Measurements from ENCODE around the gene HTR5A.

The HTR5A gene

GRCh38 chr7:155108144-155108901, 38.2 kb downstream of the HTR5A start:
- Mint-ChIP-seq H3K27me3 (peaks cover 13% of the 10 kb centered on the region), H3K9me3 (ENCODE audit: low read depth) (no peaks in the 10 kb centered on the region), H3K4me3 (no peak overlapping the region), H3K27ac (no peak overlapping the region), H3K36me3 (no peaks in the 10 kb centered on the region), H3K4me1 (ENCODE audit: low read depth) (no peaks in the 10 kb centered on the region)

- no peak overlapping the region for H3K27ac Mint-ChIP-seq
- no peak overlapping the region for H3K4me3 Mint-ChIP-seq
- H3K36me3 Mint-ChIP-seq: no peaks in the 10 kb centered on the region
- H3K9me3 Mint-ChIP-seq (ENCODE audit: low read depth): no peaks in the 10 kb centered on the region
- peaks cover 13% of the 10 kb centered on the region for H3K27me3 Mint-ChIP-seq
- H3K4me1 Mint-ChIP-seq (ENCODE audit: low read depth): no peaks in the 10 kb centered on the region
Measured at GRCh38 chr7:155109121-155109520, 39.0 kb downstream of the HTR5A start.

- Mint-ChIP-seq H3K4me1 (ENCODE audit: low read depth) (no peaks in the 10 kb centered on the region), H3K9me3 (ENCODE audit: low read depth) (peaks cover 6% of the 10 kb centered on the region)
Measured at GRCh38 chr7:155115288-155115687, 45.2 kb downstream of the HTR5A start.

GRCh38 chr7:155119801-155120382, 49.8 kb downstream of the HTR5A start:
- H3K27ac Mint-ChIP-seq: no peak overlapping the region
- H3K36me3 Mint-ChIP-seq: no peaks in the 10 kb centered on the region
- peaks cover 10% of the 10 kb centered on the region for H3K27me3 Mint-ChIP-seq
- H3K4me1 Mint-ChIP-seq (ENCODE audit: low read depth): no peaks in the 10 kb centered on the region
- peaks cover 6% of the 10 kb centered on the region for H3K9me3 Mint-ChIP-seq (ENCODE audit: low read depth)
- no peak overlapping the region for H3K4me3 Mint-ChIP-seq

More at GRCh38 chr7:155115288-155115687, 45.2 kb downstream of the HTR5A start:
- no peak overlapping the region for H3K4me3 Mint-ChIP-seq
- H3K27ac Mint-ChIP-seq: no peak overlapping the region
- H3K36me3 Mint-ChIP-seq: no peaks in the 10 kb centered on the region
- peaks cover 16% of the 10 kb centered on the region for H3K27me3 Mint-ChIP-seq

GRCh38 chr7:155120460-155120859, 50.3 kb downstream of the HTR5A start:
- Mint-ChIP-seq H3K9me3 (ENCODE audit: low read depth) (peaks cover 6% of the 10 kb centered on the region), H3K4me3 (no peak overlapping the region), H3K4me1 (ENCODE audit: low read depth) (no peaks in the 10 kb centered on the region), H3K27me3 (peaks cover 9% of the 10 kb centered on the region), H3K36me3 (no peaks in the 10 kb centered on the region), H3K27ac (no peak overlapping the region)

- H3K27me3 Mint-ChIP-seq: peaks cover 2% of the 10 kb centered on the region
- H3K4me1 Mint-ChIP-seq (ENCODE audit: low read depth): no peaks in the 10 kb centered on the region
- H3K27ac Mint-ChIP-seq: no peak overlapping the region
Measured at GRCh38 chr7:155122831-155123230, 52.7 kb downstream of the HTR5A start.

GRCh38 chr7:155123413-155123812, 53.3 kb downstream of the HTR5A start:
- Mint-ChIP-seq H3K9me3 (ENCODE audit: low read depth) (peaks cover 6% of the 10 kb centered on the region), H3K4me3 (no peak overlapping the region), H3K27ac (no peak overlapping the region), H3K27me3 (peaks cover 2% of the 10 kb centered on the region), H3K36me3 (no peaks in the 10 kb centered on the region), H3K4me1 (ENCODE audit: low read depth) (no peaks in the 10 kb centered on the region)

More at GRCh38 chr7:155122831-155123230, 52.7 kb downstream of the HTR5A start:
- Mint-ChIP-seq H3K4me3 (no peak overlapping the region), H3K9me3 (ENCODE audit: low read depth) (peaks cover 6% of the 10 kb centered on the region), H3K36me3 (no peaks in the 10 kb centered on the region)

GRCh38 chr7:155124706-155125105, 54.6 kb downstream of the HTR5A start:
- Mint-ChIP-seq H3K27me3 (peaks cover 4% of the 10 kb centered on the region), H3K9me3 (ENCODE audit: low read depth) (peaks cover 5% of the 10 kb centered on the region), H3K36me3 (no peaks in the 10 kb centered on the region), H3K4me3 (no peak overlapping the region), H3K27ac (no peak overlapping the region), H3K4me1 (ENCODE audit: low read depth) (no peaks in the 10 kb centered on the region)

GRCh38 chr7:155129186-155129585, 59.1 kb downstream of the HTR5A start:
- Mint-ChIP-seq H3K27me3 (peaks cover 8% of the 10 kb centered on the region), H3K4me3 (no peak overlapping the region), H3K9me3 (ENCODE audit: low read depth) (no peaks in the 10 kb centered on the region), H3K4me1 (ENCODE audit: low read depth) (no peaks in the 10 kb centered on the region), H3K27ac (no peak overlapping the region), H3K36me3 (no peaks in the 10 kb centered on the region)

- Mint-ChIP-seq H3K27me3 (peaks cover 8% of the 10 kb centered on the region), H3K4me3 (no peak overlapping the region), H3K4me1 (ENCODE audit: low read depth) (no peaks in the 10 kb centered on the region), H3K27ac (no peak overlapping the region), H3K36me3 (no peaks in the 10 kb centered on the region), H3K9me3 (ENCODE audit: low read depth) (no peaks in the 10 kb centered on the region)
Measured at GRCh38 chr7:155129789-155130188, 59.7 kb downstream of the HTR5A start.

- Mint-ChIP-seq H3K9me3 (ENCODE audit: low read depth) (no peaks in the 10 kb centered on the region), H3K27ac (no peak overlapping the region), H3K36me3 (no peaks in the 10 kb centered on the region), H3K27me3 (peaks cover 8% of the 10 kb centered on the region), H3K4me3 (no peak overlapping the region), H3K4me1 (ENCODE audit: low read depth) (no peaks in the 10 kb centered on the region)
Measured at GRCh38 chr7:155130493-155130892, 60.4 kb downstream of the HTR5A start.

- no peak overlapping the region for H3K4me3 Mint-ChIP-seq
Measured at GRCh38 chr7:155131090-155131489, 61.0 kb downstream of the HTR5A start.

GRCh38 chr7:155132431-155132830, 62.3 kb downstream of the HTR5A start:
- no peaks in the 10 kb centered on the region for H3K36me3 Mint-ChIP-seq
- H3K4me1 Mint-ChIP-seq (ENCODE audit: low read depth): no peaks in the 10 kb centered on the region
- H3K4me3 Mint-ChIP-seq: no peak overlapping the region
- H3K27me3 Mint-ChIP-seq: peaks cover 10% of the 10 kb centered on the region
- H3K27ac Mint-ChIP-seq: no peak overlapping the region
- peaks cover 3% of the 10 kb centered on the region for H3K9me3 Mint-ChIP-seq (ENCODE audit: low read depth)

More at GRCh38 chr7:155131090-155131489, 61.0 kb downstream of the HTR5A start:
- no peaks in the 10 kb centered on the region for H3K36me3 Mint-ChIP-seq
- H3K4me1 Mint-ChIP-seq (ENCODE audit: low read depth): no peaks in the 10 kb centered on the region
- peaks cover 8% of the 10 kb centered on the region for H3K27me3 Mint-ChIP-seq
- no peaks in the 10 kb centered on the region for H3K9me3 Mint-ChIP-seq (ENCODE audit: low read depth)
- no peak overlapping the region for H3K27ac Mint-ChIP-seq

- Mint-ChIP-seq H3K4me1 (ENCODE audit: low read depth) (no peaks in the 10 kb centered on the region), H3K27me3 (peaks cover 15% of the 10 kb centered on the region), H3K9me3 (ENCODE audit: low read depth) (peaks cover 3% of the 10 kb centered on the region), H3K4me3 (no peak overlapping the region), H3K27ac (no peak overlapping the region), H3K36me3 (no peaks in the 10 kb centered on the region)
Measured at GRCh38 chr7:155136619-155137243, 66.6 kb downstream of the HTR5A start.

Measured in activated naive CD8-positive, alpha-beta T cell (primary cell).